ENCODE measurements around the gene AAR2. TPM values are rescaled to one million over a fixed set of nuclear protein-coding genes. Genes with fewer than 3 reads are reported as not detected.

Gene AAR2
- total RNA-seq = 19.2 and 19.9 TPM in 2 replicates

GRCh38 chr20:36235892-36236785 is at the start of gene AAR2:
Gene AAR2 (plus strand): TSS chr20:36236478. CDS start chr20:36239869, 3,391 bp downstream.

DNA sequence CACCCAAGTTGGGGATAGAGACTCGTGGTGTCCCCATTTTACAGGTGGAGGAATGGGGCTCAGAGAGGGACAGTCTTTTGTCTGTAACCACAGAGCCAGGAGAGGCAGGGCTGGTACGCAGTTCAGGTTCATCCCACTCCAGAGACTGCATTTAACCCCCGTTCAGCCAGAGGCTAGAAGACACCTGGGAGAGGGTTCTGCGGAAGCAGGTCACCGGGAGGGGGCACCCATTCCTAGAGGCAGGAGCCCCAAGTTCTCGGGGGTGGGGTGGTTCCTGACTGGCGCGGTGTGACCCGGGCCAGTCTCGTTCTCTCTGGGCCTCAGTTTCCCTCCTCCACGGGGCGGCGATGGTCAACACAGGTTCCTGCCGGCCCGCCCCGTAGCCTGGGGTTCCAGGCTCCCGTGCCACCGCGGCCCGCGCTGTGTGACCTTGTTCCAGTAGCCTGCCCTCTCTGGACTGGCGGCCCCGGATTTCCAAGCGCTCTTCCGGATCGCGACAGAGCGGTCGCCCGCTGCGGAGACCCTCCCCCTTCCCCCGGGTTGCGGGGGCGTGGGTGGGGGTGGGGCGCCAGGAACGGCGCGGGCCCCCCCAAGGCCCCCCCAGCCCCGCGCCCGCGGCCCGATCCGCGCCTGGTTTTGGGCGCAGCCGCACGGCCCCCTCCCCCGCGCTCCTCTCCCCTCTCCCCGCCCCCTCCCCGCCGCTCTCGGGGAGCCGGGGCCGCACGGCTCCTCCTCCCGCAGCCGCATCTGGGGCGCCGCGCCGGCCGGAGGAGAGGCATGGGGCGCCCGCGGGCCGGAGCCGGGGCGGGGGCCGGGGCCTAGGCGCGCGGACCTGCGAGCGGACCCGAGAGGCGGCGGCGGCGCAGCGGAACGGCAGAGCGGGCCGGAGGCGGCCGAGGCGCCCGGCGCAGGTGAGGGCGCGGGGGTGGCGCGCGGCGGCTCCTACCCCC is 69.6 kb downstream of the AAR2 start, which contains the start of gene DLGAP4:
Gene DLGAP4 (plus strand): TSS at position 738 of the 950 bp plus-strand sequence. CDS start 125,379 bp downstream, outside the sequence.

Other genes starting within 250 kb of the AAR2 start
- gene EPB41L1, start 81.7 kb upstream of the AAR2 start, total RNA-seq = 13.3 and 20.9 TPM in 2 replicates
- 11.8 and 17.0 TPM in 2 replicates for gene DLGAP4, start 69.9 kb downstream of the AAR2 start, total RNA-seq